GM21576 (cell line): Measurements from ENCODE around the gene NPLOC4.

ENCODE experiments used
- ATAC-seq: cut with Tn5 transposase; IDR thresholded peaks from one replicate; pipeline ENCODE4 v1.9.1; 2021; ENCODE audit warnings: mild to moderate bottlenecking, moderate library complexity; ENCODE audit not compliant: unreplicated experiment

NPLOC4 gene

GRCh38 chr17:81549826-81550225 lies 87.1 kb downstream of the NPLOC4 start:
- no peak for ATAC-seq

- no peak for ATAC-seq
Measured at GRCh38 chr17:81549031-81549557, 87.8 kb downstream of the NPLOC4 start.

DNA sequence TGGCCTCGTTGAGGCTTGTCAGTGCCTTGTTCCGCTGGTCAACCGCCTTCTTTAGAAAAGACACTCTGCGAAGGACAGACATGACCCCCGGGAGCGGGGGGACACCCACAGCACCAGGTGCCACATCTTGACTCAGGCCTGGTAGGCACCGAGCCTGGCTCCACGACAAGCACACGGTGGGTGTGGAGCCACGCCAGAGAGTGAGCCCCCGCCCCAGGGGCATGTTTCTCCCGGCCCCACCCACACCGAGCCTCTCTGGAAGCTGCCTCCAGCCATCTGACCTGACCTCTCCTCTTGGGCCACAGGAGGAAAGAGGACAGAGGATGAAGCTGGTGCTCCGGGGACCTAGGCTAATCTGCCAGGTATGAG lies 89.3 kb downstream of the NPLOC4 start:
- ATAC-seq, result no peak

DNA sequence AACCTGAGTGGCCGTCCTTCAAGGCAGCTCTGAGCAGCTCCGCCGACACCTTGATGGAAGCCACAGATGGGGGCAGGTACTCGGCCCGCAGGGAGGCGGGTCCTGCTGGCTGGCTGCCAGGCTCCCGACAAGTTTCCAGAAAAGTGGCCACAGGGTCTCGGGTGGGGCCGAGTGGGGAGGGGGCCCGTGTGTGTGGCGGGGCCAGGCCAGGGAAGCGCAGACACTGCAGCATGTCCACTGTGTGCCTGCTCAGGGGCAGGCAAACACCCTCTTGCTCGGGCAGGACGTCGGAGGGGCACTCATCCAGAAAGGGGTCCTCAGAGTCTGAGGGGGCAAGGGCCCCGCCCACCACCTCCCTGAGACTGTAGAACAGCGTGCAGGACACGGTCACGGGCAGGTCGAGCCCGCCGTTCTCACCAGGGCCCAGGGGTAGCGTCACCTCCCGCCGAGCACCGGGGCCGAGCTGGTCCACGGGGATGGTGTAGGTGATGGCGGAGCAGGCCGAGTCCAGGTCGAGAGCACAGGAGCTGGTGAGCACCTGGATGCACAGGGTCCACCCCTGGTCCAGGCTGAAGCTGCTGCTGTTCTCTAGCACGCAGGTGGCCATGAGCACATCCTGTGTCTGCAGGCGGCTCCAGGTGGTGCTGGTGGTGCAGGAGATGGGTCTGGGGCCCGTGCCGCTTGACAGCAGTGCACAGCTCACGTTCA lies 89.9 kb downstream of the NPLOC4 start:
- no peak for ATAC-seq

DNA sequence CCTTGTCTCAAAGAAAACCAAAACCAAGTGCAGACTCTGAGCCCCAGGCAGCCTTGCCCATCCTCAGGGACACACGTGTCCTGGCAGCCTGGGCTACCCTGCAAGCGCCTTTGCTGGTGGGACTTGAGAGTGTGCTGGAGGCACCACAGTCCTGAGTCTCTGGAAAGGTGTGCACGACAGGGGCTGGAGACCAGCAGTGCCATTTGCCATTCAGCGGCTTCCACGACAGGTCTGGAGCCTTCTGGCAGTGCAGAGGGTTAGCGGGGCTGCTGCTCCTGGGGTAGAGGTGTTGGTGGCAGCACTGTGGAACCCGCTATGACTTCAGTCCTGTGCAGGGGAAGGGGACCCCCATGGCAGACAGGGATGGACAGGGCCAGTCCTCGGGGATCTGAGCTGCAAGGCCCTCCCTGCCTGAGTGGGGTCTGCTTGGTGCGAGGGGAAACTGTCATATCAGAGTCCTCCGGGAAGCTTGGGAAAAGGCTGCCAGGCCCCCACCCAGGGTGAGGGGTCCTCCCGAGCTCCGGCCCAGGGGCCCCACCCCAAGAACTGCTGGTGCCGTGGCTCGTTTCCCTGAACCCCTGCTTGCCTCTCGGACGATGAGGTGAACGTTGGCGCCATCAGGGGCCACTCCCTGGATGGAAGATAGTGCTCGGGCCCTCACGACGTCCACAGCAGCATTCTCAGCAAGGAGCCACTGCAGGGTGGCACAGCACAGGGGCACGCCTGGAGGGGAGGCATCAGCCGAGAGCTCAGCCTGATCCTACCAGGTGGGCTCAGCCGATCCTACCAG lies 91.6 kb downstream of the NPLOC4 start:
- no peak for ATAC-seq

- ATAC-seq, result no peak
Measured at GRCh38 chr17:81544281-81544974, 92.5 kb downstream of the NPLOC4 start.

- no peak for ATAC-seq
Measured at GRCh38 chr17:81543756-81544155, 93.2 kb downstream of the NPLOC4 start.

DNA sequence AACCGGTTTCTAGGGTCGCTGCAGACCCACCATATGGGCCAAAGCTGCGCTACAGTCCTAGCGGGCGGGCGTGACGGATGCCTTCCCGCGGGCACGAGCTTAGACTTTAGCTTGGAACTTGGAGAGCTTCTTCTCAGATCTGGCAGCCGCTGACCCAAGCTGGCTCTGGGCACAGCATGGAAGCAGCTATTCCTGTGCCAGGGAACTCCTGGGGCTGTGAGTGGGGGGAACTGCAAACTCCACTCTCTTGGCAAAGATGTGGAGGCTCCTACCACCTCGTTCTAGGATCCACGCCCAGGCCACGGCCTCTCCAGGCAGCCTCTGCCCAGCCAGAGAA lies 93.6 kb downstream of the NPLOC4 start:
- ATAC-seq, result no peak

- no peak for ATAC-seq
Measured at GRCh38 chr17:81542431-81543338, 94.2 kb downstream of the NPLOC4 start.

DNA sequence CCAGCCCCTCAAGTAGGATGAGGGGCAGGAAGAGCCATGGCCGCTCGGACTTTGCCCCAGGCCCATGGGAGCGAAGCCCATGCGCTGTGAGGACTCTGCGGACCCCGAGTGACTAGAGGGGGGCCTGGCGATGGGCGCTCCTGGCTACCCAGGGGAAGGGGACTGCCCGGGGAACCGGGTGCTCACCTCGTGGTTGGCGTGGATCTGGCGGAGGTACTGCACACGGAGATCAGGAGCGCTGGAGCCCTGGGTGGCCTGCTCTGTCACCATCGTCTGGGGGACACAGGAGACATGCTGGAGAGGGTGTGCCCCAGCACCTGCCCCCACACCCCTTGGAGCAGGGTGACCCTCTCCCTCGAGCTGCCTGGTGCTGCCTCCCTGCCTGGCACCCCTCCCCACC lies 95.8 kb downstream of the NPLOC4 start:
- no peak for ATAC-seq

DNA sequence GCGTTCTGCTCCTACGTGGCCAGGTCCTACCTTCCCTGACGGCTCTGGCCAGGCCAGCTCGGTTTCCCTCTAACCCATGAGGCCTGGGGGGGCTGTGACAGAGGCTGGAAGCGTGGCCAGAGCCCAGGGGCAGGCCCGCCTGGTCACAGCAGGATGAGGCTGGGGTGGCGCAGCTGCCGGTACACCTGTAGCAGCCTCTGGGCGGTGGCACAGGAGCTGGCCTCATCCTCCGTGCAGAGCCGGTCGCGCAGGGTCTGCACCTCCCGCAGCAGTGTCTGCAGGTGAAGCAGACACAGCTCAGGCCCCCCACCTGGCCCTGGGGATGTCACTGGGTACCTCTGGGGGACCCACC lies 96.3 kb downstream of the NPLOC4 start:
- ATAC-seq, result no peak

- ATAC-seq, result no peak
Measured at GRCh38 chr17:81539961-81540675, 96.8 kb downstream of the NPLOC4 start.

DNA sequence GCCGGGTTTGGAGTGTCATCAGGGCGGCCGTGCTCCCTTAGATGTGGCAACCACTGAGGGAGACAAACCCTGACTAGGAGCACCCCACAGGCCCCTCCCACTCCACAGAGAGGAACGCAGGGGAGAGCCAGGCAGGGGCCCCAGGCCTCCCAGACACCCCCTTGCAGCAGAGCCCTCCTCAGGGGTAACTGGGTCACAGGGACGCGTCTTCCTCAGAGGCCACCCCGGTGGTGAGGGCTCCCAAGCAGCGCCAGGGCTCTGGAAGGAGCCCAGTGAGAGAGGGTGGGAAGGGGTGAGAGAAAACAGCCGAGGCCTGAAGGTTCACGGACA lies 97.4 kb downstream of the NPLOC4 start:
- no peak for ATAC-seq

DNA sequence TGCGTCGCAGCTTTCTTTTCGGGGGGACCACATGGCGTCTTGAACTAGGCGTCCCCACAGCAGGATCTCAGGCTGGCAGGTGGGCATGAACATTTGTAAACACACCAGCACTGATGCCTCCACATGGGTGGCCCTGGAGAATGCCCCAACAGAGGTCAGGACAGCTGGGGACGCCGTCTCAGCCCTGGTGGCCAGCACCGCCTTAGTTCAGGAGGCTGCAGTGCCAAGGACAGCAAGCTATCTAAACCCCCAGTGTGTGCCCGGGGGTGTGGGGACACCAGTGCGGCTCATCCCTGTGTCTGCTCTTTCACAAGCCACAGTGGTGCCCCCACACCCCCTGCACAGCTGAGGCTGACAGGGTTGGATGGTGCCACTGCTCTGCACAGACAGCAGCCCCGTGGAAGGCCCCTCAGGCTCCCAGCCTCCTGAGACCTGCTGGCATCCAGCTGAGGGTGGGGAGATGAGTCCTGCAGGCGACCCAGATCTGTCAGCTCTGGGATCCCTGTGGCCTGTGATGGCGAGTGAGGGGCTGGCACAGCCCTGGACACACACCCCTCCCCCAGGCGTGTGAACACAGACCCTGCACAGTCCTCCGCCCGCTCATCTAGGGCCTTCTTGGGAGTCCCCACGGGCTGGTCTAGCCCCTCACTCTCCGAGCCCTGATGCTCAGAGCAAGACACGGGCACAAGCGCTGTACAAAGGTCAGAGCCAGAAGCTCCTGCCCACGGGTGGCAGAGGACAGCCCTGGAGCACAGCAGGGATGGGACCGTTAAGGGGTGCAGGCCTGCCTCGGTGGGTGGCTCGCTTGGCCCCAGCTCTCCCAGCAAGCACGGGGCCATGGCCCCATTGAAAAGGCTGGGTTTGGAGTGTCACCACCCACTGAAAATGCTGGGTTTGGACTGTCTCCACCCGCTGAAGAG lies 98.0 kb downstream of the NPLOC4 start:
- ATAC-seq, result no peak

GRCh38 chr17:81537856-81538555 lies 98.9 kb downstream of the NPLOC4 start:
- no peak for ATAC-seq

DNA sequence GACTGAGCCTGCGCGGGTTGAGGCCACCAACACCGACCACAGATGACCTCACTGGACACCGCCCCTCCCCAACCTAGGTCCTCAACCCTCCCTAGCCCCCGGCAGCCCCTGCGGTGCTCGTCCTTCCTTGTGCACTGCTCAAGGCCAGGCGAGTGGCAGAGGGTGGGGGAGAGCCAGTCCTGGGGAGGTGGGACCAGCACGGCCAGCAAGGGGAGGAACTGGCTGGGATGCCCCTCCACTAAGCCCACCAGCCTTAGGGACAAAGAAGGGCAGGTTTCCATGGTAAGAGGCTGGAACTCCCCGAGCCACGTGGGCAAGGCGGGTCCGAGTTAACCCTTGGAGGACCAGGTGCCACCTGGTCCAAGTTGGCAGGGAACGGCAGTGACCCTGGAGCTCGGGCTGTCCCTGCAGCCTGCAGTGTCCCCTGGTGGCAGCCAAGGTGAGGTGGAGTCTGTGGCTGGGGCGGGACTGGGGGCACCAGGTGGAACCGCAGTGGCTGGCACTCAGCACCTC lies 99.5 kb downstream of the NPLOC4 start:
- no peak for ATAC-seq

- ATAC-seq, result no peak
Measured at GRCh38 chr17:81536299-81537290, 100.3 kb downstream of the NPLOC4 start.
